Stimulated activated CD4-positive, alpha-beta T cell treated with anti-CD3 and anti-CD28 coated beads, Interleukin-15, amount 100 ng/mL, for 48 hours (primary cell): Measurements from ENCODE around the gene NPPA.

Source experiments
- DNase-seq, 2 donors: peaks; one replicate each; pipeline ENCODE4 v3.0.0-alpha.2; 2020; ENCODE audit warnings: low read depth in 2 of 2

NPPA gene

DNA sequence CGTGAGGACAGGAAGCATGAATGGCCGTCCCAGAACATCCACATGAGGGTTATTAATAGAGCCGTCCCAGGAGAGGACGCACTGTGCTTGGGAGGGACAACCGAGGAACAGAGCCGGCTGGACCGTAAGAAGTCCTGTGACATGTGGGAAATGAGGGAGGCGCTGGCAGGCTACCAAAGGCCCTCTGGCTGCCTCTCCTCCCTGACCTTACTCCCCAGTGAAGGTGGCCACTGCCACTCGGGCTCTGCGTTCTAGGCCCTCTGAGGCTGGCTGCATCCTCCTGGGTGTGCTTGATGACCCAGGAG lies 26.6 kb upstream of the NPPA start:
- no peak for DNase-seq

DNA sequence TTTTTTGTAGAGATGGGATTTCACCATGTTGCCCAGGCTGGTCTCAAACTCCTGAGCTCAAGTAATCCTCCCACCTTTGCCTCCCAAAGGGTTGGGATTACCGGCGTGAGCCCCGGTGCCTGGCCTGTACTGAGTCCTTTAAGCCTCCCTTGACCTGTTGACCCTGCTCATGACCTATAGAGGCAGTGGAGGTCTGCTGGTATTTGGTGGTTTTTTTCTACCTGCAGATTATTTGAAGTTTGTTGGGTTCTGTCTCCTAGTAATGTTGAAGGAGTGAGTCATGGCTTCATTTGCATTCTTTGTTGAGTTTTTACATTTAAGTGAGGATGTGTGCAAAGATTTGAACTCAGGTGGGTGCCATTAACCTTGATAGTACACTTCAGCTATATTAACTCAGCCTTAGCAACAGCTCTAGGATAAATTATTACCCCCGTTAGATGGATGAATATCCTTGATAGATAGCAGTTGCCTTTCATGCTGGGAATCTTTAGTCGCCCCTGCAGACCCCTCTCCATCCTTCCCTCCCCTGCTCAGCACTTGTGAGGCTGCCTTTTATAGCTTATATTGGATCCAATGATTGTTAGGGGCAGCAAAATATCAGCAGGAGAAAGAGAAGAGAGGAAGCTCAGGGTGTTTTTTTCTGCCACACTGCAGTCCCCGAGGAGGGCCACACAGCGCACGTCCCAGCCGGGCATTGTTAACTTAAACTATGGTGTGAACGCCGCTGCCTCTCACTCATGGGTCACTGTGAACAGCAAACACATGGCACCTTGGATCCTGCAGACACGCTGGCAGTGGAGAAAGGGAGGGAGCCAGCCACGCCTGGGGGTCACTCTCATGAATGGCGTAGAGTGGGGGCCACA lies 26.0 kb upstream of the NPPA start:
- no peak for DNase-seq

DNA sequence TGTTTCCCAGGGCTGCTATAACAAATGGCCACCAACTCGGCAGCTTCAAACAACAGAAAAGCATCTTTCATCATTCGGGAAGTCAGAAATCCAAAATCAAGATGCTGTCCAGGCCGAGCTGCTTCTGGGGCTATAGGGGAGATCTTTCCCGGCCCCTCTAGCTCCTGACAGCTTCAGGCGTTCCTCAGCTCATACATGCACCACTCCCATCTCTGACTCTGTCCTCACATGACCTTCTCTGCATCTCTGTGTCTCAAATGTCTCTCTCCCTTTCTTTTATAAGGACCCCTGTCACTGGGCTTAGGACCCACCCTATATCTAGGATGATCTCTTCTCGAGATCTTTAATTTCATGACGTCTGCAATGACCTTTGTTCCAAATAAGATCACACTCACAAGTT lies 25.0 kb upstream of the NPPA start:
- DNase-seq: no peak

DNA sequence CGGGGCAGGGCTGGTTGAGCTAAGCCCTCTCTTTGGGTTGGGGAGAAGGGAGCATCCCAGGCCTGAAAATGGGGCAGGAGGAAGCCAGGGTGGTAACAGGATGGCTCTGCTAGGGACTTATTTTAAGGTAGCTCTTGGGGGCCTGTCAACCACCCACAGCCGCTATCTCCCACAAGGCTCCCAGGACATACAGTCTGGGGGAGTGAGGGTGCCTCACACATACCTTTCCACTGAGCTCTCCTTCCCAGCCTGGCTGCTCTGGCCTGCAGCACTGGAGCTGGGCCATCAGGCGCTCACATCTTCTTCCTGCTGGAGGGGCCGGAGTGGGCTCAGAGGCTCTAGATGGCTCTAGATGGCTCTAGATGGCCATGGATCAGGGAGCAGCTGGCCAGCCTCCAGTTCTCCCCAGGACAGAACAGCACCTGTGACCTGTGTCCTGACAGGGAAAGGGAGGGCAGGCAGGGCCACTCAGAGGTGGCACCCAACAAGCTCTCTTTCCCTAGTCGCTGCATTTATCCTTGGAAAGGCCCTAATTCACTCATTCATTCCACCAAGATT lies 22.1 kb upstream of the NPPA start:
- DNase-seq: no peak

DNA sequence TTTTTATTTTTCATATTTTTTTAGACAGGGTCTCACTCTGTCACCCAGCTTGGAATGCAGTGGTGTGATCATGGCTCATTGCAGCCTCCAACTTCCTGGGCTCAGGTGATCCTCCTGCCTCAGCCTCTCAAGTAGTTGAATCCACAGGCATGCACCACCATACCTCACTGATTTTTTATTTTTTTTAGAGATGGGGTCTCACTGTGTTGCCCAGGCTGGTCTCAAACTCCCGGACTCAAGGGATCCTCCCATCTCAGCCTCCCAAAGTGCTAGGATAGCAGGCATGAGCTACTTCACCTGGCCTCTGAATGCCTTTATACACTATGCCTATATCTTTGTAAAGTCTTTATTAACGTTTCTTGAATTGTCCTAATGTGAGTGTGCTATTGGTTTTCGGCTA lies 21.5 kb upstream of the NPPA start:
- DNase-seq: no peak

DNA sequence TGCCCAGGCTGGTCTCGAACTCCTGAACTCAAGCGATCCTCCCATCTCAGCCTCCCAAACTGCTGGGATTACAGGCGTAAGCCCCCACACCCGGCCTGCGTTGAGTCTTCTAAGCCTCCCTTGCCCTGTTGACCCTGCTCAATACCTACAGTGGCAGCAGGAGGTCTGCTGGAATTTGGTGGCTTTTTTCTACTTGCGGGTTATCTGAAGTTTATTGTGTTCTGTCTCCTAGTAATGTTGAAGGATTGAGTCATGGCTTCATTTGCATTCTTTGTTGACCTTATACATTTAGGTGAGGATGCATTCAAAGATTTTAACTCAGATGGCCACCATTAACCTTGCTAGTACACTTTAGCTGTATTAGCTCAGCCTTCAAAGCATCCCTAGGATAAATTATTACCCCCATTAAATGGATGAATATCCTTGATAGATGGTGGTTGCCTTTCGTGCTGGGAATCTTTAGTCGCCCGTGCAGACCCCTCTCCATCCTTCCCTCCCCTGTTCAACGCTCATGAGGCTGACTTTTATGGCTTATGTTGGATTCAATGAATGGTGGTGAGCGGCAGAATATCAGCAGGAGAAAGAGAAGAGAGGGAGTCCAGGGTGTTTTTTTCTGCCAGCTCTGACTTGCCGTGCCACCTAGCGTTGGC lies 20.9 kb upstream of the NPPA start:
- DNase-seq: no peak

DNA sequence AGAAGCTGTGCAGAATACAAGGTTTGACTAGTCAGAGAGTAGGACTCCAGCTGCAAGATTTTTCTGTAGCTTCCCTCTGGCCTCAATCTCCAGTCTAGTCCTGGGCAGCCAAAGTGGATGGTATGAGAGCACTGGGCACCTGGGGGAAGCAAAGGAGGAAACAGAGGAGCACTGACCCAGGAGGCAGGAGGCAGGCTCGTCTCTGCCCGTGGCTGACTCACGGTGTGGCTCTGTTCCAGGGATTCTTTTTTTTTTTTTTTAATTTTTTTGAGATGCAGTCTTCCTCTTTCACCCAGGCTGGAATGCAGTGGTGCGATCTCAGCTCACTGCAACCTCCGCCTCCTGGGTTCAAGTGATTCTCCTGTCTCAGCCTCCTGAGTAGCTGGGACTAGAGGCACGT lies 15.3 kb upstream of the NPPA start:
- no peak for DNase-seq

DNA sequence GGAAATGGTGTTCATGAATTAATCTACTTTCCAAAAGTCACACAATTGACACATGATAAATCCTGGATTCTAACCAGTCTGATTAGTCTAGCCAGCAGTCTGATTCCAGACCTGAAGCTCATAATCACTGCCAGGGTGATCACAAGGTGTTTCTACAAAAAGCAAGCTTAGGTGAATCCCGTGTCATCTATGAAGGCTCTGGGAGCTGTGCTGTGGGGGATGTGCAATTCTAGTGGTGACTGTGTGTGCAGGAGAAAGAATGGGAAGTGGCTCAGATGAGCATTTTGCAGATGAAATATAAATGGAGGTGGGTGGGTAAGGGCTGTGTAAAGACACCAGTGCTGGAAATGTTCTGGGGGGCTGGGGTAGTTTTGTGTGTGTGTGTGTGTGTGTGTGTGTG lies 13.0 kb upstream of the NPPA start:
- DNase-seq: no peak

DNA sequence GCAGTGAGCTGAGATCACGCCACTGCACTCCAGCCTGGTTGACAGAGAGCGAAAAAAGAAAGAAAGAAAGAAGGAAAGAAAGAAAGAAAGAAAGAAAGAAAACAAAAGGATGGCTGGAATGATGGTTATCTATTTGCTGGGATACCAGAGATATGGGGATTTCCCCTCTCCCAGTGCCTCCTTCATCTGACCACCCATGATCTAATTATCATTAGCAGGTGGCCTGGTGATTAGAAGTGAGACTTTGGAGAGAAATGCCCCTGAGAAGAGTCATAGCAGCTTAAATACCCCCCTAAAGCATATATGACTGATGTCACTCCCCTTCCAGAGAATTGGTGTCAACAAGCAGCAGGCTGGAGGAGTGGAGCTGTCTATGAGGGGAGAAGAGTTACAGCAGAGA lies 12.5 kb upstream of the NPPA start:
- DNase-seq: no peak

DNA sequence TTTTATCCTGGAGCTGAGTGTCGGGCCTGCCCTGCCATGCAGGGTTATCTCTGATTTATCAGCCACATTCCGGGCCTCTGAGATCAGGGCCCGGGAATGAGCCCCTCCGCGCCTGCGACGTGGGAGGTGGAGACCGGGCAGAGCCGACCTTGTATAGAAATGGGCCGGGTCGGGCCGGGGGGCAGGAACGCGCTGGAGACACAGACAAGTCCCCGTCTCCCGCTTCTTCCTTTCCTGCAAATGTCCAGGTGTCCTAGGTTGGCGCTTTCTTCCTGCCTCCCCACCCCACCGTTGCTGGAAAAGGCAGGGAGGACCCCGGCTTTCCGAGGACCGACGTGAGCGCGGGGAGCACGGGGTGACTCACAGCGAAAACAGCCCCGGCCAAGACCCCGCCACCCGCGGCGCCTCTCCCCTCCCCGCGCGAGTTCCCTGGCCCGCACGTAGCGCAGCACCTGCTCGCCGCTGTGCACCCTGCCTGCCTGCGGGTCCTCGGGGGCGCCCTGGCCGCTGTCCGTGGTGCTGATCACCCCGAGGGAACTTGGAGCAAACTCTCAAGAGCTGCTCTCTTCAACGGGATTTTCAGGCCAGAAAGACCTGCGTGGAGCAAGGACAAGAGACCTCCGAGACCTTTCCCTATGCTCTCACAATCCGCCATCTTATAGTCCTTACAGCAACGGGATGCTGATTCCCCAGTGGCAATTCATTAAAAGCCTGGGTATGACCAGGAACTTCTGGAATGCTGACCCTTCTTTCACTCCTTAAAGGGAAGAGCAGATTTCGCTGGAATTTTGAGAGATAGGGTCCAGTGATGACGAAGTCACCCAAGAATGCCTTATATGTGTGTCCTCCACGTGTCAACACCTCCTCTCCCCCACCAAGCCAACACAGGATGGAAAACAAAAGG lies 11.6 kb upstream of the NPPA start:
- DNase-seq: peak; percentile 35 to 41

DNA sequence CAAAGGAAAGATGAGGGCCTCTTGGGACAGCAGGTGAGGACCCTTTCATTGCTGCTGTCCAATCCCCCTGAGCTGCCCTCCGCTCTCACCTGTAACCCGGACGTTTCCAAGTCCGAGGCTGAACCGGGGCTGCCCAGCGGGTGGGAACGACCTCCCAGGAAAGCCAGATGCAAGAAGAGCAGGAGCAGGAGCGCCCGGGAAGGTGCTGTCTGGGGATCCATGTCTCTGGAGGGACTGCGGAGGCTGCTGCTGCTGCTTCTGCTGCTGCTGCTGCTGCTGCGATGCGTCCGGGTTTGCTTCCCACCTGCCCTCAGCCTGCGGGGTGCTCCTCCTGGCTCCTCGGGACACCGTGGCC lies 11.0 kb upstream of the NPPA start, which contains the start of gene NPPB:
NPPB (minus strand) TSS at position 333 of the 355 bp plus-strand sequence; CDS start at position 221, 112 bp downstream.
- DNase-seq: no peak

DNA sequence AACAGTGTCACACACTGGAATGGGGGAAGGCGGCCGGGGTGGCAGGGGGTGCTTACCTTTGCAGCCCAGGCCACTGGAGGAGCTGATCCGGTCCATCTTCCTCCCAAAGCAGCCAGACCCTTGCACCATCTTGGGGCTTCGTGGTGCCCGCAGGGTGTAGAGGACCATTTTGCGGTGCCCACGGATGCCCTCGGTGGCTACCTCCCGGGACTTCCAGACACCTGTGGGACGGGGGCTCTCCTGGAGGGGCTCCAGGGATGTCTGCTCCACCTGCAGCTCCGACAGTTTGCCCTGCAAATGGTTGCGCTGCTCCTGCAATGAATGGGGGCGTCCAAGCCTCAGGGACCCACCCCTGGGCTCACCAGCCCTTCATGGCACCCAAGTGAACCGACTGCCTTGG lies 10.6 kb upstream of the NPPA start:
- DNase-seq: no peak

DNA sequence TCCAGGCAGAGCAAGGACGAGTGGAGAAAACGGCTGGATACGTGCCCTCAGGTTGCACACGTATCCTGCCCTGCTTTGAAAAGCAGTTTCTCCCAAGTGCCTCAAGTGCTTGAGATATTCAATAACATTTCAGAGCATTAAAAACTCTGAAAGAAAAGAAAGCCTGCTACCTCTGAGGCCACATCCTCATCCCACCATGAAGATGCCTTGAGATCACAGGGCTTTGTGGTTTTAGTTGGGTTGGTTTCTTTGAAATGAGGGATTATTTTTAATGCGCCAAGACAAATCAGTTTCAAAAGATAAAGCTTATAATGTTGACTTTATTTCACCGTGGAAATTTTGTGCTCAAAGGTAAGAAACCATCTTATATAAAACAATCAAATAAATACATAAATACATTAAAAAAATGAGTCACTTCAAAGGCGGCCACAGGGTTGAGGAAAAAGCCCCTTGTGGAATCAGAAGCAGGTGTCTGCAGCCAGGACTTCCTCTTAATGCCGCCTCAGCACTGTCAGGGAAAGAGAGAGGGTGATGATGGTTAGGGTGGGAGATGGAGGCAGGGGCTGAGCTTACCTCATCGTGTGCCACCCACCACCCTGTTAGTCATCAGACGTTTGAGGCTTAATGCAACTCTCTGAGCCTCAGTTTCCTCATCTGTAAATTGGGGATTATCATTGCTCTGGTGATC lies 9.7 kb upstream of the NPPA start:
- no peak for DNase-seq

DNA sequence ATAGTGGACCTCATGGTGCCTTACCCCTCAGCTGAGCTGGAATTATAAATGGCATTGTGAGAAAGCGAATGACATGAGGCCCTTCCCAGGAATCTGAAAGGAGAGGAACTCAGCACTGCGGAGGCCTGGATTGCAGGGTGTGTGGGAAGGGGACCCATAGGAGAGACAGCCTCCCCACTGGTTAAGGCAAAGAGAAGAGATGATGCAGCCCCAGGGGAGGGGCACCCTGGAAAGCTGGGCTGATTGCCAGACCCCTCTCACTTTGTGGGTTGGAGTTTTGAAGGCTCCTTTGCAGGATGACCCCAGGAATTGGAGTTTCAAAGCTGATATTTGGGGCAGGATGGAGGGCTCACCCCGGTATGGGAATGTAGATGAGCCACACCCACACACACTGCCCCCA lies 9.1 kb upstream of the NPPA start:
- DNase-seq: no peak

DNA sequence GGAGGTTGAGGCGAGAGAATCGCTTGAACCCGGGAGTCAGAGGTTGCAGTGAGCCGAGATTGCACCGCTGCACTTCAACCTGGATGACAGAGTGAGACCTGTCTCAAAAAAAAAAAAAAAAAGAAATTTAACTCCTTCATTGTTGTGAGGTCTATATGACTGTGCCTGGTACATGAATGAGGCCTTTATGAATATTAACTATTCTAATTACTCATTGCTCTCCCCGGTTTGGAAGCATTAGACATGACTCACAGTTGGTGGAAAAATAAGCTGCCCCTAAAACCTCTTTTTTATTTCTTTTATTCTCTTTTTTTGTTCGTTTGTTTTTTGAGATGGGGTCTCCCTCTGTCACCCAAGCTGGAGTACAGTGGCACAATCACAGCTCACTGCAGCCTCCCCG lies 7.8 kb upstream of the NPPA start:
- DNase-seq: no peak

DNA sequence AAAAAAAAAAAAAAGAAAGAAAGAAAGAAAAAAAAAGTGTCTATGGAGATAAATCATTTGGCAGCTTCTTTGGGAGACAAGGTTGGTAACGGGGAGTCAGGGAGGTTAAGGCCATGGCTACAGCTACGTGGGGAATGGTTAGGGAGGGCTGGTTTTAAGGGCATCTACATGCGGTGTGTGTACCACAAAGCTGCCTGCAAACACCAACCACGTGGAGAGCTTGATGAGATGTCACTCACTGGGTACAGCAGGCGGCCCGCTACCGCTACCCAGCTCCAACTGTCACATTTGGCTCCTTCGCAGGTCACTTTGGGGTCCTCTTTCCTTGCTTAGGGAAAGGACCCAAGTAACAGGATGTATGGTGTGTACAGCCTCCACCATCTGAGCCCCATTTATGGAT lies 6.9 kb upstream of the NPPA start:
- DNase-seq: no peak

DNA sequence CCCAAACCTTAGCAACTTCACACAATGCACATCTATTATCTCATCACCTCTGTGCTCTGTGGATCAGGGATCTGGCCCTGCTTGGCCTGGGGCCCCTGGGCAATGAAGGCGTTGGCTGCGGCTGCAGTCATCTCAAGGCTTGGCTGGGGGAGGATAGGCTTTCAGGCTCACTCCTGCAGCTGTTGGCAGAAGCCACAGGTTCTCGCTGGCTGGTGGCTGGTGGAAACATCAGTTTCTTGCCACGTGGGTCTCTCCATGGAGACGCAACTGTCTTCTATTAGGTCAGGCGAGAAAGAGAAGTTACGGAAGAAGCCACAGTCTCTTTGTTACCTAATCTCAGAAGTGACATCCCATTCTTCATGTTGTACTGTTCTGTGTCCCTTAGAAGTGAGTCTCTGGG lies 3.6 kb upstream of the NPPA start:
- no peak for DNase-seq

DNA sequence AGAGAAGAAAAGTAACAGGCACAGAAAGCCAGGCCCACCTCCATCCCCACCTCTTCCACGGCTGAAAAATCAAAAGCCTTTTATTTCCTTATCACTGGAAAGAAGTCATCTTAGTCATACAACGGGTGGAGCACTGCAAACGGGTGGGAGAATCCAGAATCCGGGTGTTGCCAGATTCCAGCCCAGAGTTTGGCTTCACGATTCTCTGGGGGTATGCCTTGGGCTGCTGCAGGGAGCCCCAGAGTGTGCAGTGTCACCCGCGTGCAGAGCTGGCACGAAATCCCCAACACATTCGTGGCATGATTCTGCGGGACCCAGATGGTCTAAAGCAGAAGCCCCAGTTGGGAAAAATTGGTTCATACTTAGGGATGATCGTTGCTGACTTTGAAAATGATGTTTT lies 2.6 kb upstream of the NPPA start:
- DNase-seq: no peak

DNA sequence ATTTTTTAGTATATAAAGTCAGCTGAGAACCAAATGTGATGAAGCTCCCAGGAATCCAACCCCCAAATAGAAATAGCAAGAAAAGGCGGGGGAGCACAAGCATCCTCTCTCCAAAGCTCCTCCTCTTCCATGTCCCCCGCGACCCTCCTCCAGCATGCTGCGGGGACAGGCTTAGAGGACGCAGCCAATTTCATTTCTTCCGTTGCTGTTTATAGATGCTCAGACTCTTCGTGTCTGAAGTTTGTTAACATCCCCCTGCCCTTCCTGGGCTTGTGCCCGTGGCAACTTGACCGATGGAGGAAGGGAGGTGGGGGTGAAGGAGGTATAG lies 754 bp upstream of the NPPA start:
- DNase-seq: no peak

DNA sequence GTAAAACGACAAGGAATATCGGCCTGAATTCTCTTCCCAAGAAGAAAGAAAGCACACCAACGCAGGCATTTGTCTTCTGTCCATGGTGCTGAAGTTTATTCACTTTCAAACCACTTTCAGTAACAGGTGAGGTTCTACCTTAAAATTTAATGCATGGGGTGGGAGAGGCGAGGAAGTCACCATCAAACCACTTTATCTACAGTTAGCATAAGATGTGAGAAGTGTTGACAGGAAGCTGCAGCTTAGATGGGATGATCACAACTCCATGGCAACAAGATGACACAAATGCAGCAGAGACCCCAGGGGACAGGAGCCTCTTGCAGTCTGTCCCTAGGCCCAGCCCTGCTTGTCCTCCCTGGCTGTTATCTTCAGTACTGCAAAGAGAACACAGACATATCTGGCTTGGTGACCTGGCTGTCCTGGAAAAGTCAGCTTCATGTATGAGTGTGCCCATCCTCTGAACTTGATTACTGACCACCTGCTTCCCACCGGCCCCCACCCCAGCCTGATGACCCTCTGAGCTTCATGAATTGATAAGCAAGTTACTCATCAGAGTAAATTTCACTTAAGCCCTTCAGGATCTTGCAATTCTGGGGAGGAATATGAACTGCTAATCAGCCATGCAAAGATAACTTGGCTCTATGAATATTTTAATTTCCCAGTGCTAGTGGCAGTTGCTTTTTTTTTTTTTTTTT lies 1.8 kb downstream of the NPPA start:
- DNase-seq: no peak
